Activated naive CD4-positive, alpha-beta T cell treated with anti-CD3 and anti-CD28 coated beads, Interleukin-2, amount 50 U/mL, for 16 hours (primary cell): ENCODE results near the gene MVB12A.
A peak's percentile ranks its signal among the peaks of the same experiment; 100 is the strongest.

Experiments
- DNase-seq: peaks from one replicate; pipeline ENCODE4 v3.0.0-alpha.2; 2020

The MVB12A gene

DNA sequence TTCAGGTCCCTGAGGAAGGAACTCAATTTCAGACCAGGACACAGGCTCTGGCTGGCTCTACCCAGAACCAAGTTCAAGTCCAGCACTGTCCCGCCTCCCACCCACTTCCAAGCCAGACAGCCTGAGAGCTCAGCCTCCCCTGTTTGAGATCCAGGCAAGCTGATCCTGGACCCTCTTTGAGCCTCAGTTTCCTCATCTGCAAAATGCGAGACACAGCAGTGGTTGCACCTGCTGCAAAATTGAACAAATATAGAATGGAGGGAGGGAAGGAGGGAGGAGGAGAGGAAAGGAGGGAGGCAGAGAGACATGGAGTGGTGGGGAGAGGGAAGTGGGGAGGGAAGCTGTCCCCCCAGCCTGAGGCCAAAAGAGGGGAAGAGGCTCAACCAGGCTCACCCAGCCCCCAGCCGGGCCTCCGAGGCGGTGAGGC lies 27.9 kb downstream of the MVB12A start:
- no peak for DNase-seq

DNA sequence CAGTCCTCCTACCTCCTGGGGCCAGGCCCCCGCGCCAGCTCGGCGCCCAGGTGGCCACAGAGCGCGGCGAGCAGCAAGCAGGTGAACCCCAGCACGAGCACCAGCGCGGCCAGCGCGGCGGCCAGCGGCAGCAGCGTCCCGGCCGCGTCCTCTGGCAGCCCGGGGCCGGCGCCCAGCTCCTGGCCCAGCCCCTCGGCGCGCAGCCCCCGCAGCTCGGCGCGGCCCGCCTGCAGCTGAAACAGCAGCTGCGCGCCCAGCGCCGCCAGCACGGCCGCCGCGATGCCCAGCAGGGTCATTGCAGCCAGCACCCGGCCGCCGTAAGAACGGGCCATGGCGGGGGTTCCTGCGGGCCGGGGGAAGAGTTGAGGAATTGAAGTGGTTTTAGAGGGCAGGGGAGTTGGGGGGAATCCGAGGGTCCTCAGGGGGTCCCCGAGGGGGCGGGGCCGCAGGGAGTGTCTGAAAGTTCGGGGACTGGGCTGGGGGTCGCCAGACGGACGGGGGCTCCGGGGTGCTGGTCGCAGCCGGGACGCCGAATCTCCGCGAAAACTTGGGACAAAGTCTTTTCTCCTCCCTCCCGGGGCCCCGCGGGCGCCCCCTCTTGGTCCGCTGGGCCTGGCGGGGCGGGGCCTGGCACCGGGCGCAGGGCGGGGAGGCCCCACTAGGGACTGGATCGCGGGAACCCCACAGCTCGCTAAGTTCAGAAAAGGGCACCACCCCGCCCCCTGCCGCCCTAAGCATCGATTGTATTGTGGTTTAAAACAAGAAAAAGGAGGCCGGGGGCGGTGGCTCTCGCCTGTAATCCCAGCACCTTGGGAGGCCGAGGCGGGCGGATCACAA lies 28.5 kb downstream of the MVB12A start, which contains the start of gene TMEM221:
TSS of gene TMEM221 (minus strand) at position 538 of the 837 bp plus-strand sequence. CDS start at position 332, 206 bp downstream.
- peak; percentile 59 for DNase-seq

DNA sequence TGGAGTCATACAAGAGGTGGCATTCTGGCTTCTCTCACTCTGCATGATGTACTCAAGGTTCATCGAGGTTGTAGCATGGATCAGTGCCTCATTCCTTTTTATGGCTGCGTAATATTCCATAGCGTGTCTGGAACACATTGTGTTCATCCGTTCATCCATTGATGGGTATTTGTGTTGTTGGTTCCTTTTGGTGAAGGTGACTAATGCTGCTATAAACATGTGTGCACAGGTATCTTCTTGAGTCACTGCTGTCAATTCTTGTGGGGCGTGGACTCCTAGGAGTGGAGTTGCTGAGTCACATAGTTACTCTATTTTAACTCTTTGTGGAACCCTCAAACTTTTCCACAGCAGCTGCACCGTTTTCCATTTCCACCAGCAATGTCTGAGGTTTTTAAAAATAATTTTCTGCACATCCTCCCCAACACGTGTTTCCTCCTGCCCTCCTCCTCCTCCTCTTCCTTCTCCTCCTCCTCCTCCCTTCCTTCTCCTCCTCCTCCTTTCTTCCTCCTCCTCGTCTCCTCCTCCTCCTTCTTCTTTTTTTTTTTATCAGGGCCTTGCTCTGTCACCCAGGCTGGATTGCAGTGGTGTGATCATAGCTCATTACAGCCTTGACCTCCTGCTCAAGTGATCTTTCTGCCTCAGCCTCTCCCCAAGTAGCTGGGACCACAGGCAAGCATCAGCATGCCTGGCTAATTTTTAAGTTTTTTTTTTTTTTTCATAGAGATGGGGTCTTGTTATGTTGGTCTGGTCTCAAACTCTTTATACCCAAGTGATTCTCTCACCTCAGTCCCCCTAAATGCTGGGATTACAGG lies 30.6 kb downstream of the MVB12A start:
- peak; percentile 66 for DNase-seq

DNA sequence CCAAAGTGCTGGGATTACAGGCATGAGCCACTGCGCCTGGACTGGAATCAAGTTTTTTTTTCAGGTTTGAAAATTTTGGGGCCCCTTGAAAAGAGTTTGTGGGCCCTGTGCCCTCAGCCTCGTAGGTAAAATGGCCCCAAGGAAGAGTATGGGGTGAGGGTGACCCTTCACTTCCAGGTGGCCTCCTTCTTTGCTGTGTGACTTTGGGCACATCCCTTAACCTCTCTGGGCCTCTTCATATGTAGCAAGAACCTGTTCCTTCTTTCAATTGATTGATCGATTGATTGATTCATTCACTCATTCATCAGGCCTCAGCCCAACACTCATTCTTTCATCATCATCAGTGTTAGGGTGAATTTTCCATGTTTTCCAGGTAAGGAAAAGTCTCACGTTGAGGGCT lies 32.0 kb downstream of the MVB12A start:
- DNase-seq, result no peak

DNA sequence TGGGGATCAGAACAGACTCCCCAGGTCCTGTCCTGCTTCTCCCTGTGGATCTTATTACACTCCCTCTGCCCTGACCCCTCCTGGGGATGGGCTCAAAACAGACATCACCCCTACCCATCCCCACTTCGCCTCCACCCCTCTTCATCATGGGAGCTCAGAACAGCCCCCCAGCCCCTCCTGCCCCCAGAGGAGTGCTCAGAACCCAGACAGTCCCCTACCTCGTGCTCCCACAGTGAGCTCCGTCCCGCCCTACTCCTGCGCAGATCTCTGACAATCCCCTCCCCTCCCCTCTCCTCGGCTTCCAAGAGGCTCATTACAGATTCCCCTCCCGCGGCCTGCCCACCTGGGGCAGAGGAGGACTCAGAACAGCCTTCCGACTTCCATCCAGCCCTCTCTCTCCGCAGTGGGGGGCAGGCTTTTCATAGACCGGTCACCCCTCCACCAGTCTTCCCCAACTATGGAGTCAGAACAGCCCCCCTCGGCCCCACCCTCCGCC lies 34.8 kb downstream of the MVB12A start:
- no peak for DNase-seq

DNA sequence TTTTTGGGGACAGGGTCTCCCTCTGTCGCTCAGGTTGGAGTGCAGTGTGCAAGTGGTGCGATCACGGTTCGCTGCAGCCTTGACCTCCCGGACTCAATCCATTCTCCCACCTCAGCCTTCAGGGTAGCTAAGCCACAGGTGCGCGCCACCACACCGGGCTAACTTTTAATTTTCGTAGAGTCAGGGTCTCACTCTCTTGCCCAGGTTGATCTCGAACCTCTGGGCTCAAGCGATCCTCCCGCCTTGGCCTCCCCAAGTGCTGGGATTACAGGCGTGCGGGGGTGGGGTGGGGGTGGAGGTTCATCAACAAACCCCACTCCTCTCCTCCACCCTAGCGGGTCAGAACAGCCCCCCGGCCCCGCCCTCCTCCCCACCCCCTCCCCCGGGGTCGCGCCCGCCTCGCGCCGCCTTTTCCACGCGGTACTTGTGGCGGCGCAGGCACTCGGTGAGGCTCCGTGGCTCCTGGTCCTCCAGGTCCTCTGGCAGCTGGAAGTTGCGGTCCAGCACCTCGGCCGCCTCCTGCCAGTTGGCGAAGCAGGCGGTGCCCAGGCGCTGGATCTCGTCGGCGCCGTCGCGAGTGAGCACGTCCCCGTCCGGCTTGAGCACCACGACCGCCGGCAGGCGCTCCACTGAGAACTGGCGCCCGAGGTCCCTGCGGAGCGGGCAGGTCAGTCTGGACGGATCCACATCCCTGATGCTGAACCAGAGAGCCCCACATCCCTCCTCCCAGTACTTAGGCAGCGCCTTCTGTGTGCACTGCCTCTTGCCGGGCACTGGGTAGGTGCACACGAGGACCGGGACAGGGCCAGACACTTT lies 35.7 kb downstream of the MVB12A start:
- no peak for DNase-seq

DNA sequence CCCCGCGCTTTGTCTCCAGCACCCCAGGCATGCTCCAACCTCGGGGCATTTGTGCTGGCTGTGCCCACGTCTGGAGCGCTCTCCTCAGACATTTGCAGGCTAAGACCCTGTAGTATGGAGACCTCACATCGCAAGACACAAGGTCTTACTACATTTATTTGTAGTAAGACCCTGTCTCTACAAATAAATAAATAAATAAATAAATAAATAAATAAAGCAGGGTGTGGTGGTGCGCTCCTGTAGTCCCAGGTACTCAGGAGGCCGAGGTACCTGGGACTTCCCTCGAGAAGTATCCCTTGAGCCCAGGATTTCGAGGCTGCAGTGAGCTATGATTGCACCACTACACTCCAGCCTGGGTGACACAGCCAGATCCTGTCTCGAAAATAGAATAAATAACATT lies 36.3 kb downstream of the MVB12A start:
- DNase-seq, result no peak

DNA sequence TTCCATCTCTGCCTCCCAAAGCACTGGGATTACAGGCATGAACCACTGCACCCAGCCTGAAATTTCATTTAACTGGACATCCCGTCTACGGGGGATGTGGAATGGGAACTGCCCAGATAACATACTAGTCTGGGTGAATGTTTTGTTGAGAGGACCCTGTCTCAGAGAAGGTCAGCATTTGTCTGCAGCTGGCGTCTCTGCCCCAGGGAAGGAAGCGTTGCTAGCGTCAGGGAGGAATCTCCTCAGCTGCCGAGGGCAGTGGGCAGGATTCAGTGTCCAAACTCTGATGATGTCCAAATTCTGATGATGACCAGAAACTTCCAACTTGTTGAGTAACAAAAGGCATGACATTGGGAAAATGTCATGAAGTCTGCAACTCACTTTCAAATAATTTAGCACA lies 37.8 kb downstream of the MVB12A start:
- DNase-seq, result no peak

DNA sequence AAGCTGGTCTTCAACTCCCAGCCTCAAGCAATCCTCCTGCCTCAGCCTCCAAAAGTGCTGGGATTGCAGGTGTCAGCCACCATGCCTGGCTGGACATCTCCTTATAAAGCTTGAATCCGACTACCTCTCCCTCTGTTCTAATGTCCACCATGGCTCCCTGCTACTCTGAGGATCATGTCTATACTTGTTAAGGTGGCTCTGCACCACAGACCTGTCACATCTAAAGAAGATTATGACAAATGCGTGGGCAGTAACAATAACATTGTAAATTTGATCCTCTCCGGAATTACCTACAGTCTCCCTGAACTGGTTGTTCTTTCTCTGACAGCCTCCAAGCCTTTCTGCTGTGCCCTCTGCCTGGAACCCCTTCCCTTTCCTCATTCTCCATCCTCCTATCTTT lies 39.1 kb downstream of the MVB12A start:
- no peak for DNase-seq

DNA sequence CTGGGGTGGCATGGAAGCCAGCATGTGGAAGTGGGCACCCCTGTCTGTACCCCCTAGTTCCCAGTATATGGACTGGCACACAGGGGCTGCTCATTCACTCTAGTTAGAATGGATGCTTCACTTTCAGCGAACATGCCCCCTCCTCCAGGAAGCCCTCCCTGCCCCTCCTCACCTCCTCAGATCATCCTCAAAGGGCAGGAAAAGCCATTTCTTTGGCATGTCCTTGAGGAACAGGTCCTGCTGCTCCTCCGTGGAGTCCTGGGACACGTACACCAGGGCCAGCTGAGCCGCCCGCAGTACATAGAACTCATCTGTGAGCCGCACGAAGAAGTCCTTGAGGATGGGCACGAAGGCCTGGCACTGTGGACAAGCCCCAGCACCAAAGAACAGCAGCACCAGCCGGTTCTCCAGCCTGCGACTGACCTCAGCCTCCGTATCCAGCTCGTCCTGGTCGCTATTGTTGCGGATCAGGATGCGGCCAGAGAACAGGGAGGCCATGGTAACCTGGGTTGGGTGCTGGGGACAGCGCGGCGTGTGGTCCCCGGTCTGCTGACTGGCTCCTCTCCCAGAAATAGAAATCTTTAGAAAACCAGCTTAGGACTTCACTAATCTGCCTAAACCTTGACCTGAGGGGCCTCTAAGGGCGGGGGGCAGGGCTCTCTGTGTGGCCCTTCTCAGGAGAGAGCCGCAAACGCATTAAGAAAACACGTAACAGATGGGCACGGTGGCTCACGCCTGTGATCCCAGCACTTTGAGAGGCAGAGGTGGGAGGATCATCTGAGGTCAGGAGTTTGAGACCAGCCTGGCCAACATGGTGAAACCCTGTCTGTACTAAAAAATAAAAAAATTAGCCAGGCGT lies 40.8 kb downstream of the MVB12A start, which contains the start of gene NXNL1:
TSS of gene NXNL1 (minus strand) at position 555 of the 859 bp plus-strand sequence. CDS start at position 498, 57 bp downstream.
- DNase-seq, result no peak

DNA sequence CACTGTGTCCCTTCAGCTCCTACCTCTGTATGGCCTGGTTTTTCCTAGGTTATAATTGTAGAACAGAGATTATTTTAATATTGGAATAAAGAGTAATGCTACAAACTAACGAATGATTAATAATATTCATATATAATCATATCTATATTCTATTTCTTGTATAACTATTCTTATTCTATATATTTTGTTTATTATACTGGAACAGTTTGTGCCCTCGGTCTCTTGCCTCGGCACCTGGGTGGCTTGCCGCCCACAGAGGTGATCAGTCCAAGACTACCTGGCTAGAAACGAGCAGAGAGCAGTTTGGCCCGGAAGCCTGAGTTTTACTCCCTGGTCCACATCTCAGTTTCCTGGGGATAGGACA lies 46.6 kb downstream of the MVB12A start:
- no peak for DNase-seq

DNA sequence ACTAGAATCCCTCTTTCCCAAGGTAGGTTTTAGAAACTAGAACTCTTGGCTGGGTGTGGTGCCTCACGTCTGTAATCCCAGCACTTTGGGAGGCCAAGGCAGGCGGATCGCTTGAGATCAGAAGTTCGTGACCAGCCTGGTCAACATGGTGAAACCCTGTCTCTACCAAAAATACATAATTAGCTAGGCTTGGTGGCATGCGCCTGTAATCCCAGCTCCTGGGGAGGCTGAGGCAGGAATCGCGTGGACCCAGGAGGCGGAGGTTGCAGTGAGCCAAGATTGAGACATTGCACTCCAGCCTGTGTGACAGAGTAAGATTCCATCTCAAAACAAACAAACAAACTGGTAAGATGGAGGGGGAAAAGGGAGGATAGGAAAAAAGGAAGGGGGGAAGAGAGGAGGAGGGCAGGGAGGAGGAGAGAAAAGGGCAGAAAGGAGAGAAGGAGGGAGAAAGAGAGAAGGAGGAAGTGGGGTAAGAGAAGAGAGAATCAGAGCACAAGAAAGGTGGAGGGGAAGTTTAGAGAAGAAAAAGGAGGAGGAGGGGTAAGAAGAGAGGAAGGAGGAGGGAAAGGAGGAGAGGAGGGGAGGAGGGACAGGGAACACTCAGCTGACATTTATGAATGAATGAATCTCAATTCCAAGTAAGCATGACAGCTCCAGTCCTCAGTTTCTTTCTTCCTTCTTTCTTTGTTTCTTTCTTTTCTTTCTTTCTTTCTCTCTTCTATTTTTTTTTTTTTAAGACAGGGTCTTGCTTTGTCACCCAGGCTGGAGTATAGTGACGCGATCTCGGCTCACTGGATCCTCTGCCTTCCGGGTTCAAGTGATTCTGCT lies 47.8 kb downstream of the MVB12A start:
- no peak for DNase-seq

DNA sequence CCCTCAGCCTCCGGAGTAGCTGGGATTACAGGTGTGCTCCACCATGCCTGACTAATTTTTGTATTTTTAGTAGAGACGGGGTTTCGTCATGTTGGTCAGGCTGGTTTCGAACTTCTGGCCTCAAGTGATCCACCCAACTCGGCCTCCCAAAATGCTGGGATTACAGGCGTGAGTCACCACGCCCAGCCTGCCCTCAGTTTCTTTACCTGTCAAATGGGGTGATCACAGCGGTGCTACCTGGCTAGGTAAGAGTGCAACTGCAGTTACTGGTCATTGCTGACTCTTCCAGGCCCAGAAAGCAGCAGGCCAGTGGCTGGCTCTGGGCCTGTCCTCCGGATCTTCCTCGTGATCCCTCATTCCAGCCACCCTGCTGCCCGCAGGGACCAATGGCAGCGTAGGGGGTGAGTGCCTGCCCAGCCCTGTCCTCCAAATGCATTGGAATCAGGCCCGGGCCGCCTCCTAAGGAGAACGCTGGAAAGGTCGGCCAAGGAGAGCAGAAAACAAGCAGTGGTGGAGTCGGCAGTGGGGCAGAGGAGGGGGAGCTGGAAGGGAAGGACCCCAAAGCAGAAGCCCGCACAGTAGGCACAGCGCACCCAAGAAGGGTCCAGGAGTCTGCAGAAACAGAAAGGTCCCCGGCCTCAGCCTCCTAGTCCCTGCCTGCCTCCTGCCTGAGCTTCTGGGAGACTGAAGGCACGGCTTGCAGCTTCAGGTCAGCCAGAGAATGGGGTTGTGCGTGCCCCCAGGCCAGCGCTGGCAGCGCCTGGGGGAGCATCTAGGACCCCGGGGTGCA lies 48.6 kb downstream of the MVB12A start:
- DNase-seq, result no peak

DNA sequence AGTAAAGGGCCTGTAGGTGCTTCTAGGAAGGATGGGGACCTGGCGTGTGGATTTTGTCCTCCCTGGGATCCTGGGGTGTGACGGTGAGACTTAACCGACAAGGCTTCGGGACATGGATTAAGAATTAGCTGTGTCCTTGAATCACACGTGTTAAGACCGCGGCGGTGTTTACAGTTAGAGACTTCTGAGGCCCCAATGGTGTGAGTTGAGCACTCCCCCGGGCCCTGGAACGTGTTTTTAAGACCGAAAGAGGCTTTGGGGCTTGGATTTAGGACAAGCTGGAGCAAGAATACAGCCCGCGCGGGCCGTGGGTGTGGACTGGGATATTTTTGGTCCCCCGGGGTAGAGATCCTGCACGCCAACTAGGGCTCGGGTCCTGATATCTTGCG lies 49.2 kb downstream of the MVB12A start:
- no peak for DNase-seq

DNA sequence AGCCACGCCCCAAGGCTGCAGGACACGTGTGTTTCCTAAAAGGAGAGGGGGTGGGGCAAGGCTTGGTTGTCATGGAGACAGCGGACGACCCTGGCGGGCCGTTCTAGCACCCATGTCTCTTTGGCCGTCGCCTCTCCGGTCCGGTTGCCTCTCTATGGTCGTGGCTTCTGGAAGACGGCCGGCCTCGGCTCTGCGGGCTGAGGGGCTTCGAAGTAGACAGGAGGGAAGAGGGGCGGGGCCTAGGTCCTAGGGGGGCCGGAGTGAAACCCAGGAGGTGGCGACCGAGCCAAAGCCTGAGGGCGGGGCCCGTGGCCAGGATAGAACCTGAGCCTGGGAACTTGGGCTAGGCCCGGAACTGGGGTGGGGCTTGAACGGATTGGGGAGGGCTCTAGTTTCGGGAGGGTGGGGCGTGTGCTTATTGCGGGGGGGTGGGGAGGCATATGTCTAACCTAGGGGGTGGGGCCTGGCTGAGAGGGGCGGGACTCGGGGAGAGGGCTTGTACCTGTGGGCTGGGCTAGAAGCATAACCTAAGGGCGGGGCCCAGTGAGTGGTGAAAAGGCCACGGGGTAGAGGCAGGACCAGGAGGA lies 49.7 kb downstream of the MVB12A start:
- peak; percentile 91 for DNase-seq

DNA sequence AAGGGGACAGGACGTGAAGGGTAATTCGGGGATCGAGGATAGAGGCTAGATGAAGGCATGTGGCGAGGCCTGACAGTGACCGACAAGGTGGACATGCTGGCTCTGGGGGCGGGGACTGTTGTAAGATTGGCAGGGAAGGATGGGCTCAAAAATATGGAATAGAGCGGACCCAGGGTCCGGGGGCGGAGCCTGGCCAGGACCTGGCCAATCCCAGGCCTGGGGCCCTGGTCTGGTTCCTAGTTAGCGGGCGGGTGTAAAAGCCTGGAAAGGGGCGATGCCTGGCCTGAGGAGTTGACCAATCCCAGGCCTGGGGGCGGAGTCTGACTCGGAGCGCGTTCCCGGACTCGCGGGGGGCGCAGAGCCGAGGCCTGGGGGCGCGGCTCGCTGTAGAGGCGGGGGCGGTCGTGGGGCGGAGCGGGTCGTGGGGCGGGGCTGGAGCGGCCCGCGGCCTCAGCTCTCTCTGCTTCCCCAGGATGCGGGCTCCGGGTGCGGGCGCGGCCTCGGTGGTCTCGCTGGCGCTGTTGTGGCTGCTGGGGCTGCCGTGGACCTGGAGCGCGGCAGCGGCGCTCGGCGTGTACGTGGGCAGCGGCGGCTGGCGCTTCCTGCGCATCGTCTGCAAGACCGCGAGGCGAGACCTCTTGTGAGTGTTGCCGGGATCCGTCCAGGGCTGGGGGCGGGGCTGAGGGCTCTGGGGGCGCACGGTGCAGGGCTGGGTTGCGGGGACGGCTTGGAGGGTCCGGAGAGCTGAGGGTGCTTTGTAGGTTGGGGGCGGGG lies 50.4 kb downstream of the MVB12A start, which contains the start of gene SLC27A1:
TSS of gene SLC27A1 (plus strand) at position 457 of the 774 bp plus-strand sequence. CDS start at position 474, 17 bp downstream.
- peak; percentile 88 for DNase-seq

DNA sequence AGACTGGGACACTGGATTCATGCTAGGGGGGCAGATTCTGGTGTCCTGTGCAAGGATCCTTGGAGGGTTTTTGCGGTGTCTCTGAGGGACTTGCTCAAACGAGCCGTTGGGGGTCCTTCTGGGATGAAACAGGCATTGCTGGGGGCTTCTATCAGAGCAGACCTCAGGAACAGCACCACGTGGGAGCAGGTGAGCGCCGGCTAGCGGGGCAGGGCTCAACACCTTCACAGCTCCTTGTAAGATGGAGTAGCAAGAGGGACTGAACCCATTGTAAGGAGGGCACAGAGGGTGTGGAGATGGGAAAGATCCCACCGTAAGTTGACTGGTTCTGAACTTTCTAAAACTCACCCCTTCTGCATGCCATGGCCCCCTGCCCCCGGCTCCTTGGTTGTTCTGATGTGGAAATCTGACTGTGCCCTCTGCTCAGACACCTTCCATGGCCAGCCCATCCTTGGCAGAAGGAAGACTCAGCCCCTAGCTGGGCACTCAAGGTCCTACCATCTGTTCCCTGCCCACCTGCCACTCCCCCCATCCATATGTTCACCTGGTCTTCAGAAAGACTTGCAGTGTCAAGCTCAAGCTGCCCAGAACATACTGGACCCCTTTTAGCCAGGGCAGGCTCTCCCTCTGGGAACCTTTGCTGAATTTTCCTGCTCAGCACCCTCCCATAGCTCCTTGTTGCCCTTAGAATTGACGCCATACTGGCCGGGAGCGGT lies 51.7 kb downstream of the MVB12A start:
- DNase-seq, result no peak

DNA sequence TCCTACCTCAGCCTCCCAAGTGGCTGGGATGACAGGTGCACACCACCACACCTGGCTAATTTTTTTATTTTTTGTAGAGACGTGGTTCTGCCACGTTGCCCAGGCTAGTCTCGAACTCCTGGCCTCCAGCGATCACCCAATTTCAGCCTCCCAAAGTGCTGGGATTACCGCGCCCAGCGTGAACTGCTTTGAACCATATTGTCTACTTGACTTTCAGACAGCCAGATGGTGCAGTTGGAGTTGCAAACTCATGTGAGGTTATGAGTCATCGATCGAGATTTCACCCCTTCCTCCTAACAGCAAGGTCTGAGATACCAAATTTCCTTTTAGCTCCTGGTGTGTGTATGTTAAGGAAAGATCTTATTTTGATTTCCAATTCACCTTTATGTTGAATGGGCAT lies 53.2 kb downstream of the MVB12A start:
- no peak for DNase-seq
